HepG2 (cell line): ENCODE data around the gene FAT4. TPM values are rescaled to one million over a fixed set of nuclear protein-coding genes. Genes with fewer than 3 reads are reported as not detected.

Source experiments
- ATAC-seq: fragments of 200-7000 bp; cut with Tn5 transposase; 3 replicates; pipeline ENCODE4 v1.9.1; 2020; ENCODE audit warnings: mild to moderate bottlenecking, moderate library complexity
- BruUV-seq: library from RNA; stranded (reverse); fragments of 400-500 nt; replicated peaks from 2 replicates; lab custom pipeline; 2021; lab: Mats Ljungman, UMichigan
- CTCF ChIA-PET: fragments of 300-600 bp; formaldehyde crosslinking; extraction: SDS; loops from one replicate; lab custom pipeline; 2021; ENCODE audit warnings: low total read pairs, inconsistent platforms, low intra/inter-chr PET ratio; lab: Yijun Ruan, JAX
- POLR2A ChIA-PET: fragments of 350-600 bp; sonication (Branson Sonifier 250); formaldehyde crosslinking; loops from one replicate; lab custom pipeline; 2020; ENCODE audit warnings: antibody characterized with exemption, inconsistent platforms; lab: Yijun Ruan, JAX
- DNase-seq: peaks from one replicate; pipeline ENCODE4 v3.0.0-alpha.2; 2015; ENCODE audit warnings: low spot score
- FAIRE-seq: peaks from 3 replicates; lab custom pipeline; 2011; peaks lifted over from hg19 to GRCh38; lab: Jason Lieb, UNC
- H2AFZ ChIP-seq: one replicate; pipeline ENCODE4 v1.6.1; 2011; ENCODE audit warnings: low read length, inconsistent platforms
- H3K27ac ChIP-seq: fragments of 300-600 bp; 3 replicates; pipeline ENCODE4 v1.8.0; 2011; ENCODE audit warnings: mixed run types, mild to moderate bottlenecking, mixed read lengths, low read length, inconsistent platforms; ENCODE audit not compliant: insufficient read depth; ENCODE audit errors: extremely low read length
- H3K27me3 ChIP-seq, 2 experiments: fragments of 200-600 bp in 1 of 2; 2 replicates in 1 of 2; 3 replicates in 1 of 2; pipeline versions ENCODE4 v1.6.0 to v1.8.0; 2011; ENCODE audit warnings: low read length in 2 of 2, mild to moderate bottlenecking in 2 of 2, moderate library complexity in 2 of 2, inconsistent platforms in 1 of 2; ENCODE audit not compliant: insufficient read depth in 2 of 2, control insufficient read depth in 1 of 2
- H3K36me3 ChIP-seq, 2 experiments: fragments of 200-600 bp in 1 of 2; replicated peaks in 1 of 2; 2 replicates in 1 of 2; 3 replicates in 1 of 2; pipeline versions ENCODE4 v1.5.1 to v1.8.0; 2011; ENCODE audit warnings: low read length in 2 of 2, inconsistent platforms in 1 of 2; ENCODE audit not compliant: insufficient read depth in 2 of 2, control insufficient read depth in 1 of 2
- H3K4me1 ChIP-seq: 2 replicates; pipeline ENCODE4 v1.5.1; 2012; ENCODE audit warnings: low read length, inconsistent platforms; ENCODE audit not compliant: insufficient read depth
- H3K4me2 ChIP-seq: 2 replicates; pipeline ENCODE4 v1.6.0; 2011; ENCODE audit warnings: low read depth, low read length, inconsistent platforms
- H3K4me3 ChIP-seq, 3 experiments: fragments of 200-600 bp in 1 of 3; sonication (generic), shearing (Covaris generic) in 1 of 3; replicated peaks in 1 of 3; 2 replicates each; pipeline ENCODE4 v1.5.1; 2011 to 2016; ENCODE audit warnings: low read length in 3 of 3, inconsistent platforms in 2 of 3, low read depth in 2 of 3, mild to moderate bottlenecking in 2 of 3, control low read depth in 1 of 3, mixed read lengths in 1 of 3; ENCODE audit not compliant: insufficient read depth in 1 of 3
- H3K79me2 ChIP-seq: one replicate; pipeline ENCODE4 v1.6.1; 2011; ENCODE audit warnings: low read length, inconsistent platforms; ENCODE audit not compliant: insufficient read depth
- H3K9ac ChIP-seq: 2 replicates; pipeline ENCODE4 v1.6.0; 2011; ENCODE audit warnings: mild to moderate bottlenecking, low read depth, low read length, inconsistent platforms; ENCODE audit not compliant: insufficient read depth
- H3K9me3 ChIP-seq: 2 replicates; pipeline ENCODE4 v1.5.1; 2012; ENCODE audit warnings: mild to moderate bottlenecking, low read length
- H4K20me1 ChIP-seq: 2 replicates; pipeline ENCODE4 v1.6.0; 2011; ENCODE audit warnings: inconsistent platforms, mild to moderate bottlenecking, low read length, moderate library complexity; ENCODE audit not compliant: insufficient read depth
- DNMT3B ChIP-seq: conservative IDR thresholded peaks from 2 replicates; pipeline ENCODE4 v1.6.1; 2016; ENCODE audit warnings: missing biosample characterization, control low read depth
- ETV6 ChIP-seq: sonication (generic); formaldehyde crosslinking; conservative IDR thresholded peaks from 2 replicates; pipeline ENCODE4 v1.4.0; 2020; ENCODE audit warnings: missing genetic modification reagents
- EZH2 ChIP-seq: conservative IDR thresholded peaks from 2 replicates; pipeline ENCODE4 v1.6.1; 2012; ENCODE audit warnings: mild to moderate bottlenecking, low read depth, low read length, moderate library complexity
- FOSL1 ChIP-seq: sonication (generic); formaldehyde crosslinking; IDR thresholded peaks from 2 replicates; pipeline ENCODE4 v1.9.0; 2021; ENCODE audit warnings: missing genetic modification reagents, borderline replicate concordance
- FOXK1 ChIP-seq: sonication (generic); formaldehyde crosslinking; IDR thresholded peaks from 2 replicates; pipeline ENCODE4 v1.4.0; 2020; ENCODE audit warnings: low read depth, missing genetic modification reagents, borderline replicate concordance
- HOXA3 ChIP-seq: sonication (generic); formaldehyde crosslinking; IDR thresholded peaks from 2 replicates; pipeline ENCODE4 v1.5.0; 2020; ENCODE audit warnings: missing genetic modification reagents
- JDP2 ChIP-seq: sonication (generic); formaldehyde crosslinking; IDR thresholded peaks from 2 replicates; pipeline ENCODE4 v1.8.1; 2022; ENCODE audit warnings: missing genetic modification reagents, borderline replicate concordance
- MXD4 ChIP-seq: IDR thresholded peaks from 2 replicates; pipeline ENCODE4 v1.6.1; 2016; ENCODE audit warnings: mild to moderate bottlenecking, missing biosample characterization, missing genetic modification reagents
- PCBP1 ChIP-seq: fragments of 200-400 bp; formaldehyde crosslinking; IDR thresholded peaks from 2 replicates; pipeline ENCODE4 v1.6.1; 2017; ENCODE audit warnings: mild to moderate bottlenecking, low read depth, low read length, borderline replicate concordance
- POLR2AphosphoS5 ChIP-seq: IDR thresholded peaks from 2 replicates; pipeline ENCODE4 v1.6.1; 2012; ENCODE audit warnings: low read depth, low read length
- RBFOX2 ChIP-seq: fragments of 200-400 bp; formaldehyde crosslinking; IDR thresholded peaks from 2 replicates; pipeline ENCODE4 v1.6.1; 2017; ENCODE audit warnings: low read depth, mild to moderate bottlenecking, low read length
- TBX2 ChIP-seq: sonication (generic); formaldehyde crosslinking; IDR thresholded peaks from 2 replicates; pipeline ENCODE4 v1.5.0; 2020; ENCODE audit warnings: missing genetic modification reagents, mild to moderate bottlenecking, borderline replicate concordance
- TCF7 ChIP-seq: sonication (generic); IDR thresholded peaks from 2 replicates; pipeline ENCODE4 v1.6.1; 2016; ENCODE audit warnings: antibody characterized with exemption, low read depth
- TEAD3 ChIP-seq: optimal IDR thresholded peaks from 2 replicates; pipeline ENCODE3; 2016; ENCODE audit warnings: borderline replicate concordance
- ZFP36L2 ChIP-seq: sonication (generic); formaldehyde crosslinking; IDR thresholded peaks from 2 replicates; pipeline ENCODE4 v1.4.0; 2020; ENCODE audit warnings: missing genetic modification reagents
- ZNF354B ChIP-seq: sonication (generic); formaldehyde crosslinking; IDR thresholded peaks from 2 replicates; pipeline ENCODE4 v1.8.0; 2022; ENCODE audit warnings: mild to moderate bottlenecking, missing genetic modification reagents
- ZNF720 ChIP-seq: sonication (generic); formaldehyde crosslinking; IDR thresholded peaks from 2 replicates; pipeline ENCODE4 v1.4.0; 2020; ENCODE audit warnings: missing genetic modification reagents
- ZNF776 ChIP-seq: sonication (generic); formaldehyde crosslinking; IDR thresholded peaks from 2 replicates; pipeline ENCODE4 v1.4.0; 2020; ENCODE audit warnings: mild to moderate bottlenecking, missing genetic modification reagents
- WGBS: methylation state at CpG from one replicate; pipeline ENCODE4 v1.1.6; 2017; ENCODE audit warnings: low lambda C conversion rate; 5-methylcytosine and 5-hydroxymethylcytosine counted together
- in situ Hi-C: cut with HindIII; loops from 2 replicates; pipeline ENCODE4 v1.10.0; 2017; ENCODE audit warnings: low pct_unique_long_range_greater_than_20kb; ENCODE audit not compliant: extremely low pct_ligation_motif_present
- intact Hi-C: fragments of 100-400 bp; cut with micrococcal nuclease; formaldehyde crosslinking; loops from one replicate; pipeline ENCODE4 v1.10.0; 2022; ENCODE audit not compliant: unreplicated experiment
- polyA plus RNA-seq, 8 experiments: library from polyadenylated mRNA; depleted of rRNA in 3 of 8; stranded (reverse) in 7 of 8; unstranded in 1 of 8; fragments of >200 nt; fragmentation: Illumina TruSeq in 4 of 8; extraction: Trizol in 4 of 8; gene quantifications; 2 replicates each; pipeline versions ENCODE4 v1.2.1 to v1.2.3, GENCODE V29; 2011 to 2016; ENCODE audit warnings: low read depth in 4 of 8, missing spikeins in 1 of 8, mixed read lengths in 1 of 8; ENCODE audit not compliant: insufficient read depth in 1 of 8
- total RNA-seq, 5 experiments: library from RNA; depleted of rRNA; stranded (reverse); fragments of >200 nt; fragmentation: Illumina TruSeq; extraction: Trizol; gene quantifications; 2 replicates each; pipeline ENCODE4 v1.2.3, GENCODE V29; 2016; ENCODE audit warnings: low read depth in 1 of 5
- TF ChIP-seq, protein P1 (sequence below): sonication (generic); formaldehyde crosslinking; IDR thresholded peaks from 2 replicates; pipeline ENCODE4 v1.5.0; 2020; ENCODE audit warnings: mild to moderate bottlenecking, missing genetic modification reagents, moderate library complexity
- TF ChIP-seq, protein P2 (sequence below): sonication (generic); formaldehyde crosslinking; IDR thresholded peaks from 2 replicates; pipeline ENCODE4 v1.8.1; 2023; ENCODE audit warnings: mild to moderate bottlenecking, moderate library complexity, missing genetic modification reagents

Gene FAT4
- total and polyA plus RNA-seq, 2 of the 13 experiments (the other 11 are each of a cell fraction or from before 2014, with no cell fraction given), result 0.27 to 1.2 TPM

DNA sequence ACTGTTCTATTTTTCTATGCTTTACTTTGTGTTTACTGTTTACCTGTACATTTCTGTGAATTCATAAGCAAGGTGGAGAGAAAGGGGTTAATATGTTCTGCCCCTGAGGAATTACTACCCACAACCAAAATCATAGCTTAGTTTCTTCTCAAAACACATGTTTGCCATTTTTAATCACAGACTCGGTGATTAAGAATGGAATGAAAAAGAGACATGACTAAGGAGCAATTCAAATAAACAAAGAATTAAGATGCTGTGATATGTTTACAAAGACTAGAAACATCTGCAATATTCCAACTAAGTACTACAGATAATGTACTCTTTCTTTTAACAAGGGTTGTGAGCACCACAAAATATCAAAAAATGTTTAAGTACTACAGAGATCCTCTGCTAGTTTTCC is 11.7 kb upstream of the FAT4 start:
- H3K4me3 ChIP-seq, result no peak overlapping the region
- H4K20me1 ChIP-seq, result no peaks in the 10 kb centered on the region
- no peak for DNase-seq
- ATAC-seq, result no peak
- no peak overlapping the region for H2AFZ ChIP-seq
- FAIRE-seq, result no peak
- CTCF ChIA-PET, result no interaction called here
- no peak overlapping the region for H3K27ac ChIP-seq
- no peaks in the 10 kb centered on the region for H3K79me2 ChIP-seq
- no TSS peak for BruUV-seq
- no peak overlapping the region for H3K9ac ChIP-seq
- TF ChIP-seq MXD4 (no peak), TEAD3 (no peak), ZFP36L2 (no peak), DNMT3B (CRISPR knock-in tag) (no peak), TCF7 (no peak), EZH2 (no peak), ZNF720 (CRISPR knock-in tag) (no peak), PCBP1 (no peak), JDP2 (CRISPR knock-in tag) (no peak), FOSL1 (CRISPR knock-in tag) (no peak), POLR2AphosphoS5 (no peak), RBFOX2 (no peak), FOXK1 (CRISPR knock-in tag) (no peak), HOXA3 (no peak), ZNF354B (CRISPR knock-in tag) (no peak), ETV6 (CRISPR knock-in tag) (no peak), ZNF776 (no peak), TBX2 (CRISPR knock-in tag) (no peak)
- TF ChIP-seq, protein P1, sequence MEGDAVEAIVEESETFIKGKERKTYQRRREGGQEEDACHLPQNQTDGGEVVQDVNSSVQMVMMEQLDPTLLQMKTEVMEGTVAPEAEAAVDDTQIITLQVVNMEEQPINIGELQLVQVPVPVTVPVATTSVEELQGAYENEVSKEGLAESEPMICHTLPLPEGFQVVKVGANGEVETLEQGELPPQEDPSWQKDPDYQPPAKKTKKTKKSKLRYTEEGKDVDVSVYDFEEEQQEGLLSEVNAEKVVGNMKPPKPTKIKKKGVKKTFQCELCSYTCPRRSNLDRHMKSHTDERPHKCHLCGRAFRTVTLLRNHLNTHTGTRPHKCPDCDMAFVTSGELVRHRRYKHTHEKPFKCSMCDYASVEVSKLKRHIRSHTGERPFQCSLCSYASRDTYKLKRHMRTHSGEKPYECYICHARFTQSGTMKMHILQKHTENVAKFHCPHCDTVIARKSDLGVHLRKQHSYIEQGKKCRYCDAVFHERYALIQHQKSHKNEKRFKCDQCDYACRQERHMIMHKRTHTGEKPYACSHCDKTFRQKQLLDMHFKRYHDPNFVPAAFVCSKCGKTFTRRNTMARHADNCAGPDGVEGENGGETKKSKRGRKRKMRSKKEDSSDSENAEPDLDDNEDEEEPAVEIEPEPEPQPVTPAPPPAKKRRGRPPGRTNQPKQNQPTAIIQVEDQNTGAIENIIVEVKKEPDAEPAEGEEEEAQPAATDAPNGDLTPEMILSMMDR (CRISPR knock-in tag), result no peak
- TF ChIP-seq, protein P2, sequence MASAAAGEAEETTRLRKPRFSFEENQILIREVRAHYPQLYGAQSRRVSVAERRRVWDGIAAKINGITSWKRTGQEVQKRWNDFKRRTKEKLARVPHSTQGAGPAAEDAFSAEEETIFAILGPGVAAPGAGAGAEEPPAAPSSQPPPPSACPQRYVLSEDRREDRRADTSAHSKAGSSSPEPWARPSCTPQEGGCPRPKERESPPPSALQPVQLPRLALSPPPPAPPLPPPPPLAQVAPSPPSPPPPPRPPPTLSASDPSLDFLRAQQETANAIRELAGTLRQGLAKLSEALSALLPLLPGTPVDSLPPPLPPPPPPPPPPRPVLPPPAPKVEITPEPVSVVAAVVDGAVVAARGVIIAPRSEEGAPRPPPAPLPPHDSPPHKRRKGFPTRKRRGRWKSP (CRISPR knock-in tag), result no peak
- TF ChIP-seq, all 625 proteins: peak for 0
- Histone ChIP-seq H3K4me2 (no peak overlapping the region), H3K4me1 (peaks cover 8% of the 10 kb centered on the region), H3K27me3 (no peaks in the 10 kb centered on the region; a peak in 1 of 5 replicates), H3K36me3 (no peaks in the 10 kb centered on the region), H3K9me3 (no peaks in the 10 kb centered on the region)
- POLR2A ChIA-PET, result no interaction called here
- in situ Hi-C loops (loop anchor here (25.0 kb wide), 1 partner anchor 1309 kb away; no protein-coding TSS in a partner anchor), intact Hi-C loops (no loop called here)
- 4% methylated on average over 1 of the region's 1 CpG for WGBS
